OCI-LY3 (cell line): Measurements from ENCODE around the gene MRPS27.

Source experiments
- H2AFZ ChIP-seq: fragments of 200-600, 300-600 bp; shearing (Covaris generic); 2 replicates; pipeline ENCODE4 v1.6.0; 2014; ENCODE audit warnings: antibody characterized with exemption, low read depth, low read length
- H3K27ac ChIP-seq: fragments of 200-600, 300-600 bp; sonication (generic); 2 replicates; pipeline ENCODE4 v1.5.1; 2014; ENCODE audit warnings: mild to moderate bottlenecking, low read length, moderate library complexity, mixed read lengths
- H3K27me3 ChIP-seq: fragments of 200-600, 300-600 bp; sonication (generic); 2 replicates; pipeline ENCODE4 v1.6.1; 2014; ENCODE audit warnings: low read depth, low read length, mixed read lengths
- H3K36me3 ChIP-seq: fragments of 200-600, 300-600 bp; sonication (generic); replicated peaks from 2 replicates; pipeline ENCODE3; 2014; ENCODE audit warnings: low read depth, low read length, mixed read lengths
- H3K4me1 ChIP-seq: fragments of 300-600, 200-600 bp; sonication (generic); 2 replicates; pipeline ENCODE4 v1.6.1; 2014; ENCODE audit warnings: low read length, mixed read lengths
- H3K4me2 ChIP-seq: fragments of 200-600, 300-600 bp; sonication (generic); 2 replicates; pipeline ENCODE4 v1.6.1; 2014; ENCODE audit warnings: low read length, mixed read lengths
- H3K4me3 ChIP-seq: fragments of 300-600, 200-600 bp; sonication (generic); 2 replicates; pipeline ENCODE4 v1.5.1; 2014; ENCODE audit warnings: antibody characterized with exemption, mild to moderate bottlenecking, low read length, moderate library complexity
- H3K79me2 ChIP-seq: fragments of 300-600, 200-600 bp; shearing (Covaris generic); 2 replicates; pipeline ENCODE4 v1.6.1; 2014; ENCODE audit warnings: mild to moderate bottlenecking, low read length, mixed read lengths
- H3K9ac ChIP-seq: fragments of 300-600, 200-600 bp; shearing (Covaris generic); 2 replicates; pipeline ENCODE4 v1.6.0; 2014; ENCODE audit warnings: mild to moderate bottlenecking, low read length, moderate library complexity
- H3K9me3 ChIP-seq: fragments of 200-600, 300-600 bp; shearing (Covaris generic); 2 replicates; pipeline ENCODE4 v1.6.1; 2014; ENCODE audit warnings: low read length, mixed read lengths; ENCODE audit not compliant: insufficient read depth
- H4K20me1 ChIP-seq: fragments of 200-600, 300-600 bp; sonication (generic); 2 replicates; pipeline ENCODE4 v1.6.1; 2016; ENCODE audit warnings: low read length, mixed read lengths; ENCODE audit not compliant: insufficient read depth
- CTCF ChIP-seq: fragments of 200-600, 300-600 bp; sonication (generic); IDR thresholded peaks from 2 replicates; pipeline ENCODE4 v1.5.1; 2014; ENCODE audit warnings: antibody characterized with exemption, low read length, low read depth
- EZH2phosphoT487 ChIP-seq: fragments of 200-600 bp; shearing (Covaris generic); IDR thresholded peaks from 2 replicates; pipeline ENCODE4 v1.6.1; 2018; ENCODE audit warnings: antibody characterized with exemption, mixed run types, low read depth

MRPS27 gene

GRCh38 chr5:72237879-72238278, 82.2 kb downstream of the MRPS27 start:
- peaks cover 1% of the 10 kb centered on the region; the same call in 1 of the 2 replicates for H3K79me2 ChIP-seq
- no peak overlapping the region for H3K4me2 ChIP-seq
- no peaks in the 10 kb centered on the region for H3K9me3 ChIP-seq
- H3K27ac ChIP-seq, result no peak overlapping the region
- H3K27me3 ChIP-seq, result no peaks in the 10 kb centered on the region
- no peak overlapping the region for H2AFZ ChIP-seq
- H3K4me3 ChIP-seq, result no peak overlapping the region
- H3K4me1 ChIP-seq, result peaks cover 22% of the 10 kb centered on the region
- H4K20me1 ChIP-seq, result no peaks in the 10 kb centered on the region; the same call in 1 of the 2 replicates
- TF ChIP-seq EZH2phosphoT487 (no peak), CTCF (no peak)
- H3K9ac ChIP-seq, result no peak overlapping the region
- H3K36me3 ChIP-seq, result peaks cover 16% of the 10 kb centered on the region

GRCh38 chr5:72237415-72237814, 82.6 kb downstream of the MRPS27 start:
- Histone ChIP-seq H3K4me3 (no peak overlapping the region), H3K9ac (no peak overlapping the region), H3K27ac (no peak overlapping the region), H3K27me3 (no peaks in the 10 kb centered on the region), H3K79me2 (no peaks in the 10 kb centered on the region), H2AFZ (no peak overlapping the region), H3K4me1 (peaks cover 27% of the 10 kb centered on the region), H4K20me1 (no peaks in the 10 kb centered on the region; the same call in 1 of the 2 replicates), H3K4me2 (no peak overlapping the region), H3K36me3 (peaks cover 16% of the 10 kb centered on the region), H3K9me3 (no peaks in the 10 kb centered on the region)
- TF ChIP-seq CTCF (no peak), EZH2phosphoT487 (no peak)

- Histone ChIP-seq H3K27me3 (no peaks in the 10 kb centered on the region), H3K4me1 (peaks cover 32% of the 10 kb centered on the region), H3K9ac (no peak overlapping the region), H3K4me3 (no peak overlapping the region), H2AFZ (no peak overlapping the region), H3K79me2 (no peaks in the 10 kb centered on the region), H3K9me3 (no peaks in the 10 kb centered on the region), H3K27ac (no peak overlapping the region), H3K36me3 (peaks cover 23% of the 10 kb centered on the region), H4K20me1 (no peaks in the 10 kb centered on the region; the same call in 1 of the 2 replicates), H3K4me2 (no peak overlapping the region)
- TF ChIP-seq EZH2phosphoT487 (no peak), CTCF (no peak)
Observed at GRCh38 chr5:72235725-72236124, 84.3 kb downstream of the MRPS27 start.

- TF ChIP-seq EZH2phosphoT487, result no peak
- TF ChIP-seq CTCF, result no peak
- no peaks in the 10 kb centered on the region for H3K79me2 ChIP-seq
- H3K4me2 ChIP-seq, result no peak overlapping the region
- H4K20me1 ChIP-seq, result no peaks in the 10 kb centered on the region; the same call in none of the 2 replicates
- H3K27ac ChIP-seq, result no peak overlapping the region
- peaks cover 32% of the 10 kb centered on the region for H3K4me1 ChIP-seq
- H3K4me3 ChIP-seq, result no peak overlapping the region
- H3K36me3 ChIP-seq, result peaks cover 23% of the 10 kb centered on the region
- H3K9me3 ChIP-seq, result no peaks in the 10 kb centered on the region
- no peak overlapping the region for H2AFZ ChIP-seq
- H3K9ac ChIP-seq, result no peak overlapping the region
- H3K27me3 ChIP-seq, result no peaks in the 10 kb centered on the region
Observed at GRCh38 chr5:72234868-72235267, 85.2 kb downstream of the MRPS27 start.
